GM19193 (cell line): ENCODE measurements around the gene PEPD.
A peak's percentile ranks its signal among the peaks of the same experiment; 100 is the strongest.

ENCODE experiments used
- POLR2A ChIP-seq: IDR thresholded peaks from 4 replicates; pipeline ENCODE4 v1.6.1; 2011; ENCODE audit not compliant: insufficient read depth, insufficient read length; ENCODE audit errors: extremely low read depth

Gene PEPD

DNA sequence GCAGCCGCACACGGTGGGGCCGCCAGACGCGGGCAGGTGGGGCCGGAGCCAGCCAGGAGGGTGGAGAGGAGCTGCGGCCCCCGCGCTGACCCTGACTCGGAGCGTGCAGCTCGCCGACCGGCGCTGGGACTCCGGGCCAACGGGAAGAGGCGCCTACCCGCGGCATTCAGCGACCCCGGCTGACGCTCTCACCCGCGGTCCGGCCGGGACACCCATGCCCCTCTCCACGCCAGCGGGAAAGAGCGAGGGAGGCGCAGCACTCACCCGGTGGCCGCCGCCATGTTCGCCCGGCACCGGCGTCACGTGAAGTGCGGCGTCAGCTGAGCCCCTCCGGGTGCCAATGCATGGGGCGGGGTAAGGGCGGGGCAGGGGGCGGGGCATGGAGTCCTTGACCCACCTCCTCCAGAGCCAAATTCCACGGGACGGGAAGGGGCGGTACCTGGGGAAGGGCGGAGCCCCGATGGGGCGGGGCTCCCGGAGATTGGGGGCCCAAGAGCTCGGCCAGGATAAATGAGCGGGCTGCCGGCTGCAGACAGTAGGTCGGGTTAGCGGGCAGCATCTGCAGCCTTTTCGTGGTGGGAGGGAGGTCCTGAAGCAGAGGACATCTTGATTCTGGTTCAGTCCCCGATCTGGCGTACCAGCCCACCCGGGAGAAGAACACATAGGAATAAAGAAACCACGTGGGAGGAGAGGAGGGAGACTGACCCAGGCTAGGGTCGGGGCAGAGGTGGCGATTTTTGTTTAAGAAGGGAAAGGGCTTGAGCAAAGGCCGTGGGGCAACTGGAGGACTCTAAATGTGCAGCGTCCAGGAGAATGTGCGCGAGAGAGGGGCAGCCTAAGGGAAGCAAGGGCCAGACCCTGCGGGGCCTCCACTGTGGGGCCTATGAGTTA is at the start of gene PEPD:
TSS of gene PEPD (minus strand) at position 312 of the 891 bp plus-strand sequence. CDS start at position 281, 31 bp downstream.
- peak; percentile 79 for TF ChIP-seq POLR2A

DNA sequence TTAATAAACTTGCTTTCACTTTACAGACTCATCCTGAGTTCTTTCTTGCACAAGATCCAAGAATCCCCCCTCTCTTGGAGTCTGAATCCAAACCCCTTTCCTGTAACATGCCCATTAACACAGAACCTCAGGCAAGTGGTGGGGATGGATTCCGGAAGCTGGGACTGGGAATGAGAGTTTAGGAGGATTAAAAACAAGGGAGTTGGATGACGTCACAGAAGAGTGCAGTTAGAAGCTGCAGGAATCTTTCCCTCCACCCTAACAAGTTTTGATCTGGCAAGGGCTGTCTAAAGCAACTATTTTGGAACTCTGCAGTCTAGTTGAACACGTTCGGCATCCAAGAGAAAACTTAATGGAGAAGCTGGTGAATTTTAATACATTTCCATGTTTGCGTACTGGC is 48.2 kb upstream of the PEPD start:
- TF ChIP-seq POLR2A, result no peak

DNA sequence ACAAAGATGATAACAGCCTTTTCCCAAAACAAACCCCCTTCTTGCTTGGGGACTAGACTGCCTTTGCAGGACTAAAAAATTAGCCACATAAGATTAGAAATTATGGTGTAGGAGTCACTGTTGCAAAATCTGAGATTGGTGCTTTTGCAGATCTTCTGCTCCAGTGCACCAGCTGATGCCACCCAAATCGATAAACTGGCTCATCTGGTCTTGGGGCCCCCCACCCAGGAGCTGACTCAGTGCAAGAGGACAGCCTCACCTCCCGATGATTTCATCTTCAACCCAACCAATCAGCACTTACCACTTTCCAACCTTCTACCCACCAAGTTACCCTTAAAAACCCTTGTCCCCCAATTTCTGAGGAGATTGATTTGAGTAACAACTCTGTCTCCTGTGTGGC is 47.1 kb upstream of the PEPD start:
- no peak for TF ChIP-seq POLR2A

DNA sequence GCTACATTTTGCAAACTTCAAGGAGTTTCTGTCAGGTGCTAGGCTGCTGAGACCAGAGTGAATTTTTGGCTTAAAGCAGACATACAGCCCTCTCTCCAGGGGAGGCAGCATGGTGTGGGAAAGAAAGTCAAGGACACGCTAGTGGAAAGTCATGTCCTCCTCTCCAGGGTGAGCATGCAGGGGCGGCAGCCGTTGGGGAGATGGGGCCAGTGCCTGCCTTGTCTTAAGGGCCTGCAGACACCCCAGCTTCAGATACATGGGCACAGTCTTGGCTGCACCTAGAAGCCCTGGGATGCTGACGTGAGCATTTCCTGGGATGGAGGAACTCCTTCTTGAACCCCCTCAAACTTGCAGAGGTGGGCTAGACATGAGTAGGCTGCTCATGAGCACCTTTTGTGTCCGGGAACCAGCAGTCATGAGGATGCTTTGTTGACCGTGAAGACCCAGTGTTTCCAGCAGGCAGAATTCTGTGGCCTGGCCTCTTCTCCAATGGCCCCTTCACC is 43.3 kb upstream of the PEPD start:
- no peak for TF ChIP-seq POLR2A

DNA sequence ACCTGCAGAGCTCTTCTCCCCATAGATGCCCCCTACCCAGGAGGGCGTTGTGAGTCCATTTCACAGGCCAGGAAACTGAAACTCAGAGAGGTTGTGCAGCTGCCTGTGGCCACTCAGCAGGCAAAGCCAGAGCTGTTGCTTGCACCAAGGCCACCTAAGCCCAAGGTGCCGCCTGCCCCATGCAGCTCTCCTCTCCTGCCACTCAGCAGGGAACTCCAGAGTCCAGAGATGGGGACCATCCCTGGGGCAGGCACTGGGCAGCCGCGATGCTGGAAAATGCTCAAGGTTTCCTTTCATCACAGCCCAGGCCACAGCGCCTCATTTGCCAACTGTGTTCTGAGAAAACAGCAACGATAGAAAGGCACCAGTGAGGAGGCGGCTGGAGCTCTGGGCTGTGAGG is 41.0 kb upstream of the PEPD start:
- no peak for TF ChIP-seq POLR2A

DNA sequence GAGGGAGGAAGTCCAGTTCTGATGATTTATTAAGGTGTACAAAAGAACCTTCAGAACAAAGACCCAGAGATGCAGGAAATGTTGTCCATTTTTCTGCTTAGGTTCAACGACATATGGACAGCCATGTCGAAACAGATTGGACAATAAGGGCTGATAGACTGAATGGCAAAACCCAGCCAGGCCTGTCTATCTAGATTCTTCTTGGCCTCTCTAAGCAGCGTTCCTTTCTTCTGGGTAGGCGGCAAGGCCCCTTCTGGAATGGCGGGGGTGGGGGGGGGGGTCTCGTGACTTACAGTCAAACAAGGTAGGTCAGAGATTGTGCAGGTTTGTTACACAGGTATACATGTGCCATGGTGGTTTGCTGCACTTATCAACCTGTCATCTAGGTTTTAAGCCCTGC is 39.7 kb upstream of the PEPD start:
- TF ChIP-seq POLR2A, result no peak

DNA sequence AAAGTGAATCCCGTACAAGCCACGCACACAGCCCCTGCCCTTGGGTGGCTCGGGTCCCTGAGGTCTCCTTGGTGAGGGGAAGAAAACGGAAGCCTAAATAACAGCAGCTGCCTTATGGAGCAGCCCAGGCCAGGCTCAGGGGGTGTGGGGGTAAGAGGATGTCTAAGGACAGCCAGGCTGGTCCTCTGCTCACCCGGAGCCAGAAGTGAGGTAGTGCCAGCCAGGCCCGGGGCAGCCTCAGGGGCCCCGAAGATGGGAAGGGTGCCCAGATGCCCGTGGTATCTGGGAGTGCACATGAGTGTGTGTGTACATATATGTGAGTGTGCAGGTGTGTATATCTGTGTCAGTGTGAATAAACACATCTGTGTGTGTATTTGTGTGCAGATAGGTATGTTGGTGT is 38.4 kb upstream of the PEPD start:
- TF ChIP-seq POLR2A, result no peak

DNA sequence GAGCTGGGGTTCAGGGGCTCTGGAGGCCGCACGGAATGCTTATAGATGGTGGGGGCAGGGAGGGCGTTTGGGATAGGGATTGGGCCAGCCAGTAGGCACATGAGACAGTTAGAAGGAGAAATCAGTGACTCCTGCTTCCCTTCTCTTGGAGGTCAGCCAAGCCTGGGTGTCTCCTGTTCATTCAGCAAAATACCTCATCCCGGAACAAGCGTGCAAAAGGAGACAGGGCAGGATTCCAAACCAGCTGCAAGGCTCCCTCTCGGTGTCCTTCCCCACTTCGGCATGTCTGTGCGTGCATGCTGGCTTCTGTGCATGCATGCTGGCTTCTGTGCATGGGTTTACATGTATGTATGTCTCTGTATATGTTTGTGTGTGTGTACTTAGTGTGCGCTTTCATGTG is 37.3 kb upstream of the PEPD start:
- no peak for TF ChIP-seq POLR2A

DNA sequence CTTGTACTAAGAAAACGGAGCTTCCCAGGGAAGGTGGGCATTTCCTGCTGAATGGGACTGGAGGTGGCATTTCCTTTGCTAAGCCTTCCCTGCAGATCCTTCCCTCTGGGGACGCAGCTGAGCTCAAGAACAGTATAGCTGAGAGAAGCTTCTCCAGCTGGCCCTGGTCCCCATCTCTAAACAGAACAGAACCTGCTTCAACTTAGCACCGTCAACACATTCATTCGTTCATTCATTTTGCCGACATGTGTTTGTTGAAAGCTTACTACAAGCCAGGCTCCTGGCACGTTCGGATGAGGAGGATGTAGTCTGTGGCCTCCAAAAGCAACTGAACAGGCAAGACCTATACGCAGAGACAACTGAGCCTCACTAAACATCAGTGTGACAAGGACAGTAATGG is 36.6 kb upstream of the PEPD start:
- TF ChIP-seq POLR2A, result no peak

DNA sequence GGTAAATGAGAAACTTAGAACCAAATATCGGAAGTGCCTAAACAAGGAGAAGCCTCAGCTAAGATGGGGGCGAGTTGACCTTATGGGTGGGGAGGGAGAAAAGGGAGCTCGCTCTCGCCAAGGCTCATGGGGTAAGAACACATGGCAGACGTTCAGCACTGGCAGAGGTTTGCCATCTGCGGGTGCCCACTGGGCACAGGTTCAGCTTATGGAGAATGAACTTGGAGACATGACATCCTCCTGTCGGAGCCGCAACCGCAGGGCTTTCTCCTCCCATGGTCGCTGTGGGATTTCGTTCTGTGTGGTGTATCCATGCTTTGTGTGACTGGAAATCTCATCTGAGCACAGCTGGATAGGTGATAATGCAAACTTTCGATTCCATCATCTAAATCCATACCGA is 36.1 kb upstream of the PEPD start:
- TF ChIP-seq POLR2A, result no peak

DNA sequence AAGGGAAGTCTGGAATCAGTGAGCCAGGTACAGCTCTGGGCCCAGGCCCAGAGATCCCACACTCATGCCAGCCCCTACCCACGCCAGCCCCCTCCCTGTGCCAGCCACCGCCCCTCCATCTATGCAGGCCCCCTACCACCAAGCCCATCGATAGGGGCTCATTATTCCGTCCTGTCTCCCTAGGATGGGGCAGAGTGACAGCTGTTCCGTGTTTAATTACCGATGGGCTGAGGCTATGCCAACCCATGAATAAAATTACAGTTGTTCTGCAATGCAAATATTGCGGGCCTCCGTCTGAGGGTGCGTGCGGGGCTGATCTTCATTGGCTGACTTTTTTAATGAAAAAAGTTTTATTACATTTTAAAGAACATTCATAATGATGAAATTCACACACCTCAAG is 35.6 kb upstream of the PEPD start:
- no peak for TF ChIP-seq POLR2A

DNA sequence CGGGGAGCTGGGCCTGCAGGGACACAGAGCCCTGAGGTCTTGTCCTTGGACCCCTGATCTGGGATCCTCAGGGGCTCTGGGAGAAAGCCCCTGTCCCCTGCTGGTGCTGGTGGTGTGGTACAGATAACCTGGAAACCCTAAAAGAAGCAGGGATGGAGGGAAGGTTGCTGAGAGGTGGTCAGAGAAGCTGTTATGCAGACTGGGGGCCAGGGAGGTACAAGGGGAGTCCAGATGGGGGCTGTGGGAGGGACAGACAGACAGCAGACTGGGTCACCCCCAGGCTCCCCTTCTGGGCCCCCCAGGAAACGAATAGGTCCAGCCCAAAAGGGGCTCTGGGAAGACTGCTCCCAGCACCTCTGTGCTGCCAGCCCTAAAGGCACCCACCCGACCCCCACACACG is 34.7 kb upstream of the PEPD start:
- no peak for TF ChIP-seq POLR2A

DNA sequence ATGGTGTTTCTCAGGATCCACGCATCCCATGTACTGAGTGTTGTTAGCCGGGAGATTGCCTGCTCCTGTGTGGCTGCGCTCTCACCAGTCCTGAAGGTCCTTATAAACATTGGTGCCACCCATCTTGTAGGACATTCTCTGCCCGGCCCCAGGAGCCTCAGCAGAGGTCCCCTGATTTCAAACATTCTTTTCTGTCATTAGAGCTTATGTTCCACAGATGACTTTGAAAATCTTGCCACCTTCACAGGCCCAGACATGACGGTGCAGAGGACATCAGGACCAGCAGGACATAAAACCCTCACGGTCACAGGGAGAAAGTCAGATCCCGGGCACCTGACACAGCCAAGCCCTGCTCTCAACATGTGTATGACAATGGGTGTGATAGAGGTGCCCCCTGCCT is 33.2 kb upstream of the PEPD start:
- TF ChIP-seq POLR2A, result no peak

DNA sequence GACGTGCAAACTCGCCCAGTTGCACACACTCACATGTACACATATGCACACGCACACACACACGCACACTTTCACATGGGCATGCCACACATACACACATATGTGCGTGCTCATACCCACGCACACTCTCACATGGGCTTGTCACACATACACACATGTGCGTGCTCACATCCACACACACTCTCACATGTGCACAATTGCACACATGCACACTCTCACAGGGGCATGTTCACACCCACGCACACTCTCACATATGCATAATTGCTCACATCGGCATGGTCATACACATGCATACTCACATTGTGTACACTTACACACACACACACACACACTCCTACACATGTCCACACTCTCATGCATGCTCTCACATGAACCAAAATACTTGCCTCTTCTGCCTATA is 32.8 kb upstream of the PEPD start:
- TF ChIP-seq POLR2A, result no peak

DNA sequence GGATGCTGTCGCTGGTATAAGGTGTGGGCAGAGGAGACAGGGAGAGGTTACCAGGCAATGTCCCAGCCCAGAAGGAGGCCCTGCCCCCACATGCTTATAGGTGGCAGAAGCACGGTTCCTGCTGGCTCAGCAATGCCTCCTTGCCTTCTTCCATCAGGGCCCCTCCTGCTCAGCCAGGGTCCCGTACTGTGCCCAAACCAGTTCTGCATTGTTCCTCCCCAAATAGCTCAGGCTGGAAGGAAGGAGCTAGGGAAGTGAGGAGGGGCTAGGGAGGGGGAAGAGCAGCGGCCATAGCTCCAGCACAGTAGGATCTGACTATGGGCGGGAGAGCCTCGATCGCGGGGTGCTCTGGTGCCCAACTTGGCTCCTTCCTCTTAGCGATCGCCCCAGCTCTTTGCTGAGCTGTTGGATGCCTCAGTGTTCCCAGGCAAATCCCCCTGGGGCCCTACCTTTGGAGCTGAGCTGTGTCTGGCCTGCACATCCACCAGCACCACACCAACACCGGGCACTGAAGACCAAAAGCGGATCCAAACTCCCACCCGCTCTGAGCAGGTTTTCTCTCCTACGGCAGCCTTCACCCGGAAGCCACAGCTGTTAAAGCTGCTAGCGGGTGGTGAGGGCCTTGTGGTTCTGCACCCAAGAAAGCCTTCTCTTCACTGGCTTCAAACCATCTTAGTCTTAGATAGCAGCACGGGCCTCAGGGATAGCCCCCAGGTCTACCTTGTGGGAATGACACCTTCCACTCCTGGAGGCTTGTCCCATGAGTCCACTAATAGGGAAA is 32.1 kb upstream of the PEPD start:
- no peak for TF ChIP-seq POLR2A

DNA sequence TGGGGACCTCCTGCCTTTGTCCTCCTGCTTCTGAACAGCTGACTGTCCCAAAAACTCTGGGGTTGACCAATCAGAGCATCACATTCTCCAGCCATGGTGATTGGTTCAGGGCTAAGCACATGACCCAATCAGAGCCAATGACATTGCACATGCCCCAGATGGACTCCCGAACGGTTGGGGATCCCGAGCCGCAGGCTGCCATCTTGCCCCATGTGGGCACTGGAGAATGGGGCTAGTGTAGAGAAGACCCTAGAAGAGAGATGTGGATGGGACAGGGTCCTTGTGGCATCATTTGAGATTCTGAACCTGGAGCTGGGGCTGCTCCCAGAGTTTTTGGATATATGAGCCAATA is 31.3 kb upstream of the PEPD start:
- no peak for TF ChIP-seq POLR2A
